Fibroblast of upper back skin (primary cell): ENCODE results near the gene UBE2E2.

ENCODE experiments used
- DNase-seq: peaks from one replicate; pipeline ENCODE4 v3.0.0-alpha.2; 2013

The UBE2E2 gene

DNA sequence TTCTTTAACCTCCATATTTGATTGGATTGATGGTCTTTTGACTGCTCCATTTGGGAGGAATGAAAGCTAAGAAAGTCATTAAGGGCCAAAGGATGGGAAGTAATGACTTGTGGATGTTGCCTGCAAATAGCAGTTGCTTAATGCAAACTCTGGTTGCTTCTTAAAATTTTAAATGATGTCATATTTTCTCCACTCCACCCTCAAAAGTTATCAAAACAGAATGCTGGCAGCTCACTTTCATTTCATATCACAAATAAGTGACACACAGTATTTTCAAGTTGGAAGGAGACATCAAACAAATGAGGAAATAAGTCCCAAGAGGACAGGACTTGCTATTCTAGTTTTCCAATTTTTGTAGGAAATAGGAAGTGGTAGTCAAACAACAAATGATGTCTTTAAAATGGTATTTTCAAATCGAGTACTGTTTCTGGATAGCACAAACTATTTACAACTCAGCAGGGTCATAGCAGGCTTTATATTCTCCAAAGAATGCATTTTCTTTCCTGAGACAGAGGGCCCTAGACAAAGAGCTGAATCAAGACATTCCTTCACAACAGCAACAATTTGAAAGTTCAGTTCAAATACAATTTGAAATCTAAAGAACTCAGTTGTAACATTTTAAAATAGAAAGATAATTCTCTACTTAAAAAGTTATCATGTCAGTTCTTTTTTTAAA is 437.5 kb downstream of the UBE2E2 start:
- DNase-seq: no peak
